Keratinocyte (primary cell): ENCODE results near the gene HTRA1. TPM values are rescaled to one million over a fixed set of nuclear protein-coding genes. Genes with fewer than 3 reads are reported as not detected.

ENCODE experiments used
- DNase-seq: peaks from one replicate; pipeline ENCODE4 v3.0.0-alpha.2; 2011; ENCODE audit warnings: low read depth, missing footprints, low spot score
- FAIRE-seq: peaks from 2 replicates; lab custom pipeline; 2011; peaks lifted over from hg19 to GRCh38; lab: Jason Lieb, UNC
- H2AFZ ChIP-seq: 2 replicates; pipeline ENCODE4 v1.6.0; 2012; ENCODE audit warnings: low read length, control low read depth, inconsistent platforms; ENCODE audit not compliant: control insufficient read depth
- H3K27ac ChIP-seq: 2 replicates; pipeline ENCODE4 v1.5.1; 2011; ENCODE audit warnings: low read length; ENCODE audit not compliant: control insufficient read depth, insufficient read depth
- H3K27me3 ChIP-seq: 3 replicates; pipeline ENCODE4 v1.6.0; 2011; ENCODE audit warnings: low read length; ENCODE audit not compliant: control insufficient read depth, insufficient read depth; ENCODE audit errors: extremely low read depth
- H3K36me3 ChIP-seq, 2 experiments: 2 replicates in 1 of 2; 3 replicates in 1 of 2; pipeline ENCODE4 v1.5.1; 2011; ENCODE audit warnings: low read length in 2 of 2, mild to moderate bottlenecking in 1 of 2; ENCODE audit not compliant: control insufficient read depth in 2 of 2, insufficient read depth in 2 of 2; ENCODE audit errors: extremely low read depth in 1 of 2
- H3K4me1 ChIP-seq: 3 replicates; pipeline ENCODE4 v1.5.1; 2011; ENCODE audit warnings: low read length; ENCODE audit not compliant: control insufficient read depth, insufficient read depth; ENCODE audit errors: extremely low read depth
- H3K4me2 ChIP-seq: 3 replicates; pipeline ENCODE4 v1.6.0; 2011; ENCODE audit warnings: low read depth, low read length; ENCODE audit not compliant: control insufficient read depth, insufficient read depth; ENCODE audit errors: extremely low read depth
- H3K4me3 ChIP-seq, 3 experiments: fragments of 200-600 bp in 1 of 3; sonication (generic) in 1 of 3; 2 replicates in 2 of 3; 3 replicates in 1 of 3; pipeline ENCODE4 v1.5.1; 2011 to 2016; ENCODE audit warnings: low read length in 3 of 3, mild to moderate bottlenecking in 3 of 3, control low read depth in 2 of 3, inconsistent platforms in 1 of 3, low read depth in 1 of 3, mixed read lengths in 1 of 3, mixed run types in 1 of 3, moderate library complexity in 1 of 3; ENCODE audit not compliant: control insufficient read depth in 2 of 3, insufficient read depth in 2 of 3; ENCODE audit errors: extremely low read depth in 1 of 3
- H3K79me2 ChIP-seq: 2 replicates; pipeline ENCODE4 v1.6.0; 2012; ENCODE audit warnings: low read length; ENCODE audit not compliant: control insufficient read depth, insufficient read depth
- H3K9ac ChIP-seq: 3 replicates; pipeline ENCODE4 v1.6.0; 2011; ENCODE audit warnings: low read length; ENCODE audit not compliant: control insufficient read depth, insufficient read depth; ENCODE audit errors: extremely low read depth
- H3K9me1 ChIP-seq: 3 replicates; pipeline ENCODE4 v1.6.0; 2011; ENCODE audit warnings: low read length; ENCODE audit not compliant: control insufficient read depth, insufficient read depth; ENCODE audit errors: extremely low read depth
- H3K9me3 ChIP-seq: 2 replicates; pipeline ENCODE4 v1.5.1; 2012; ENCODE audit warnings: low read depth, low read length; ENCODE audit not compliant: control insufficient read depth
- H4K20me1 ChIP-seq: 3 replicates; pipeline ENCODE4 v1.6.0; 2011; ENCODE audit warnings: low read length; ENCODE audit not compliant: control insufficient read depth, insufficient read depth; ENCODE audit errors: extremely low read depth
- CTCF ChIP-seq, 3 experiments: IDR thresholded peaks in 1 of 3; conservative IDR thresholded peaks in 1 of 3; optimal IDR thresholded peaks in 1 of 3; 2 replicates in 2 of 3; 3 replicates in 1 of 3; pipeline versions ENCODE3 to v1.5.1; 2011; ENCODE audit warnings: low read length in 3 of 3, mild to moderate bottlenecking in 3 of 3, moderate library complexity in 2 of 3, control low read depth in 1 of 3, inconsistent platforms in 1 of 3; ENCODE audit not compliant: insufficient read depth in 2 of 3; ENCODE audit errors: extremely low read depth in 1 of 3
- EZH2 ChIP-seq: IDR thresholded peaks from one replicate; pipeline ENCODE4 v1.6.1; 2012; ENCODE audit warnings: inconsistent platforms, mild to moderate bottlenecking, low read length, moderate library complexity
- dilution Hi-C: fragments of 300-500 bp; cut with MboI; formaldehyde crosslinking; loops from one replicate; pipeline ENCODE4 v1.7.0; 2020; ENCODE audit warnings: low sequenced_read_pairs; ENCODE audit not compliant: extremely low pct_ligation_motif_present
- polyA plus RNA-seq, 5 experiments: library from polyadenylated mRNA; depleted of rRNA in 3 of 5; stranded (reverse) in 3 of 5; stranded (forward) in 1 of 5; unstranded in 1 of 5; fragments of >200 nt; gene quantifications; 1 replicate in 1 of 5; 2 replicates in 3 of 5; 3 replicates in 1 of 5; pipeline versions ENCODE4 v1.2.1 to v1.2.3, GENCODE V29; 2011 to 2012; ENCODE audit warnings: missing spikeins in 2 of 5, low read depth in 1 of 5, low replicate concordance in 1 of 5

The HTRA1 gene
- polyA plus RNA-seq, 1 donor (not counting 4 experiments of a cell fraction or from before 2014, with no cell fraction given) = 412 TPM

DNA sequence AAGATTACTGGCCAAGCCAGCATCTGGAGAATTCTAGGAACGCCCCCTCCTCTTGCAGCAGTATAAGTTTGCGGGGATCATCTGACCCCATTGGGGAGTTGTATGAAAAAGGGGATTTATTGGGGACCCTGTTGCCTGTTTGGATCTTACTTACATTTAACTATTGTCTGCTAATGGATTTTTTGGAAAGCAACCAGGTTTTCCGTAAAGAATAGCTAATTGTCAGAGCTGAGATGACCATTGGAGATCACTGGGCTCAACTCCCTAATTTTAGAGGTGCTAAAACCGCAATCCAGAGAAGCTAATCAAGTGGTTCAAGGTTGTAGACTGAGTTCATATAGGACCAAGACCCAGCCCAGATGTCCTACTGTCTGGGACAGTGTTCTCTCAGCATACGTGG is 38.8 kb downstream of the HTRA1 start:
- H3K9me3 ChIP-seq = no peaks in the 10 kb centered on the region
- no peak overlapping the region for H2AFZ ChIP-seq
- H3K9ac ChIP-seq = no peak overlapping the region
- no peaks in the 10 kb centered on the region for H3K27me3 ChIP-seq
- no peaks in the 10 kb centered on the region for H3K9me1 ChIP-seq
- H3K4me3 ChIP-seq = no peak overlapping the region
- no peaks in the 10 kb centered on the region for H4K20me1 ChIP-seq
- FAIRE-seq (no peak), DNase-seq (no peak)
- dilution Hi-C loops = no loop called here
- H3K4me2 ChIP-seq = no peak overlapping the region
- TF ChIP-seq EZH2 (no peak), CTCF (optimal IDR thresholded peaks at IDR 0.05 in 1 of 3, IDR thresholded peaks at IDR 0.05 in 1 of 3, conservative IDR thresholded peaks at IDR 0.05 in 1 of 3; ENCODE audit: extremely low read depth in 1 of 3, insufficient read depth in 2 of 3, low read length in 3 of 3) (no peak)
- H3K4me1 ChIP-seq = peaks cover 19% of the 10 kb centered on the region
- peaks cover 20 to 23% of the 10 kb centered on the region in 2 experiments for H3K36me3 ChIP-seq
- H3K27ac ChIP-seq = no peak overlapping the region
- H3K79me2 ChIP-seq = peaks cover 3% of the 10 kb centered on the region

GRCh38 chr10:122500726-122501125 is 39.4 kb downstream of the HTRA1 start:
- no peak overlapping the region for H2AFZ ChIP-seq
- no peaks in the 10 kb centered on the region for H3K9me3 ChIP-seq
- no peak for FAIRE-seq
- H3K79me2 ChIP-seq = peaks cover 3% of the 10 kb centered on the region
- peaks cover 22 to 23% of the 10 kb centered on the region in 2 experiments for H3K36me3 ChIP-seq
- dilution Hi-C loops = no loop called here
- H3K4me1 ChIP-seq = peaks cover 13% of the 10 kb centered on the region
- no peak overlapping the region for H3K4me3 ChIP-seq
- H3K4me2 ChIP-seq = no peak overlapping the region
- no peaks in the 10 kb centered on the region for H3K27me3 ChIP-seq
- no peak overlapping the region for H3K9ac ChIP-seq
- H3K9me1 ChIP-seq = no peaks in the 10 kb centered on the region
- no peak for DNase-seq
- TF ChIP-seq CTCF (optimal IDR thresholded peaks at IDR 0.05 in 1 of 3, IDR thresholded peaks at IDR 0.05 in 1 of 3, conservative IDR thresholded peaks at IDR 0.05 in 1 of 3; ENCODE audit: extremely low read depth in 1 of 3, insufficient read depth in 2 of 3, low read length in 3 of 3) (no peak), EZH2 (no peak)
- no peak overlapping the region for H3K27ac ChIP-seq
- no peaks in the 10 kb centered on the region for H4K20me1 ChIP-seq
